Measurements from ENCODE around the gene ACOXL.

DNA sequence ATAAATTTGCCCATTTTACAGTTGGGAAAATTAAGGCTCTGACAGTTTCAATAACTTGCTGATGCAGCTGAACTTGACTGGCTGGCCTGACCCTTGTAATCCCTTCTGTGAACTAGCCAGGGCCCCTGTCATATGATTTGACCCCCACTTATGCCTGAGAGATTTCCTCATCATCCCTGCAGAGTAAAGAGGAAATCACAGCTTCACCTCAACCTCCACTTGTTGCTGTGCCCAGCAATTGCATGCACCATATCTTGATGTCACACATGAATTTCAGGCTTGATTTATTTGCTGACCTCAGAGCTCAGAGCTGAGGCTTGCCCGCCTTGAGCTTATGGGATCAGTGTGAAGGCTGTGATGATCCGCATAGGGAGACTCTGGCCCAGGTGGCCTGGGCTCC is 108.1 kb downstream of the ACOXL start:
- TF ChIP-seq, protein P1, sequence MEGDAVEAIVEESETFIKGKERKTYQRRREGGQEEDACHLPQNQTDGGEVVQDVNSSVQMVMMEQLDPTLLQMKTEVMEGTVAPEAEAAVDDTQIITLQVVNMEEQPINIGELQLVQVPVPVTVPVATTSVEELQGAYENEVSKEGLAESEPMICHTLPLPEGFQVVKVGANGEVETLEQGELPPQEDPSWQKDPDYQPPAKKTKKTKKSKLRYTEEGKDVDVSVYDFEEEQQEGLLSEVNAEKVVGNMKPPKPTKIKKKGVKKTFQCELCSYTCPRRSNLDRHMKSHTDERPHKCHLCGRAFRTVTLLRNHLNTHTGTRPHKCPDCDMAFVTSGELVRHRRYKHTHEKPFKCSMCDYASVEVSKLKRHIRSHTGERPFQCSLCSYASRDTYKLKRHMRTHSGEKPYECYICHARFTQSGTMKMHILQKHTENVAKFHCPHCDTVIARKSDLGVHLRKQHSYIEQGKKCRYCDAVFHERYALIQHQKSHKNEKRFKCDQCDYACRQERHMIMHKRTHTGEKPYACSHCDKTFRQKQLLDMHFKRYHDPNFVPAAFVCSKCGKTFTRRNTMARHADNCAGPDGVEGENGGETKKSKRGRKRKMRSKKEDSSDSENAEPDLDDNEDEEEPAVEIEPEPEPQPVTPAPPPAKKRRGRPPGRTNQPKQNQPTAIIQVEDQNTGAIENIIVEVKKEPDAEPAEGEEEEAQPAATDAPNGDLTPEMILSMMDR (IDR thresholded peaks at IDR 0.05) = no peak
- TF ChIP-seq POLR2A (IDR thresholded peaks at IDR 0.05) = no peak

All from right lobe of liver (tissue), 4 donors.